Right renal pelvis (tissue), 4 donors: ENCODE data around the gene SLC17A5. TPM values are rescaled to one million over a fixed set of nuclear protein-coding genes. Genes with fewer than 3 reads are reported as not detected.
"Not testable (repeated sequence)": the region's sequence is repeated elsewhere in the genome, so short reads cannot be mapped to it uniquely, and the experiment has no call there.

Source experiments
- DNase-seq, 4 donors: peaks; one replicate each; pipeline ENCODE4 v3.0.0-alpha.2; 2013; ENCODE audit warnings: low read depth in 4 of 4, low spot score in 3 of 4, missing footprints in 1 of 4
- polyA plus RNA-seq, 4 donors: library from polyadenylated mRNA; unstranded; fragments of 120-200 nt; gene quantifications; one replicate each; pipeline ENCODE4 v1.2.1, GENCODE V29; 2013; ENCODE audit not compliant: insufficient read length in 4 of 4

The SLC17A5 gene, protein sequence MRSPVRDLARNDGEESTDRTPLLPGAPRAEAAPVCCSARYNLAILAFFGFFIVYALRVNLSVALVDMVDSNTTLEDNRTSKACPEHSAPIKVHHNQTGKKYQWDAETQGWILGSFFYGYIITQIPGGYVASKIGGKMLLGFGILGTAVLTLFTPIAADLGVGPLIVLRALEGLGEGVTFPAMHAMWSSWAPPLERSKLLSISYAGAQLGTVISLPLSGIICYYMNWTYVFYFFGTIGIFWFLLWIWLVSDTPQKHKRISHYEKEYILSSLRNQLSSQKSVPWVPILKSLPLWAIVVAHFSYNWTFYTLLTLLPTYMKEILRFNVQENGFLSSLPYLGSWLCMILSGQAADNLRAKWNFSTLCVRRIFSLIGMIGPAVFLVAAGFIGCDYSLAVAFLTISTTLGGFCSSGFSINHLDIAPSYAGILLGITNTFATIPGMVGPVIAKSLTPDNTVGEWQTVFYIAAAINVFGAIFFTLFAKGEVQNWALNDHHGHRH
- polyA plus RNA-seq, result 10 to 100 TPM; 18.4 to 23.5 (median 21.0) TPM

DNA sequence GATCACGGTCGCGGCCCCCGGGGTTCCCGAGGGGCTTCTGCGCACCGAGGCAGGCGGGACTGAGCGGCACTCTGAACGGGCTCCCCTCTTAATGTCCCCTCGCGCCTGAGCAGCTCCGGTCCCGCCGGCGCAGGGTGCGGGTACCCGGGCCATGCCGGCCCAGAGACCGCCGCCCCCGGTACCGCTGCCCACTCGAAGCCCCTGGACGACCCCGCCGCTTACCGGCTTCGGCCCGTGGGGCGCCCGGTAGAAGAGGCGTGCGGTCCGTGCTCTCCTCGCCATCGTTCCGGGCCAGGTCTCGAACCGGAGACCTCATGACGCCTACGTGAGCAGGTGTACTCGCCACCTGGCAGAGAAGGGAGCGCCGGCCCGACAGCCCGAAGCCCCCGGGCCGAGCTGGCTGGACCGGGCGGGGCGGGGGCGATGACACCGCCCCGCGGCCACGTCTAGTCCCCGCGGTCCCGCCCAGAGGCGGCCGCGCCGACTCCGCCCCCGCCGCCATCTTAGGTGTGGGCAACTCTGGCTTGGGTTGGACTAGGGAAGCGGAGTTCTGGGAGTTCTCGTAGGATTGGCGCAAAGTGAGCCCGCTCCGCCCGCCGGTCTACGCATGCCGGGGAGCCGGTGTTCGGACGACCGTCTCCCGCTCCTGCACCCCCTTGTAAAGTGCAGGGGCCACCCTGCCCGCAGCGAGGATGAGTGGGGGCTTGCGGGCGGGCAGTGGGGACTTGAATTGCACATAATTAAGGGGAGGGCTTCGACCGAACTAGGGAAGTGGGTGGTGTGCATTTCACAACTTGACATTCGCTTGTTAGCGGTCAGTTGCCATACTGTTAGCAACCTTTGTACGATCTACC, at the start of gene SLC17A5:
TSS of gene SLC17A5 (minus strand) at position 422 of the 854 bp plus-strand sequence. CDS start at position 316, 106 bp downstream.
- DNase-seq, result peak; percentile 81 to 88 (median 86)

DNA sequence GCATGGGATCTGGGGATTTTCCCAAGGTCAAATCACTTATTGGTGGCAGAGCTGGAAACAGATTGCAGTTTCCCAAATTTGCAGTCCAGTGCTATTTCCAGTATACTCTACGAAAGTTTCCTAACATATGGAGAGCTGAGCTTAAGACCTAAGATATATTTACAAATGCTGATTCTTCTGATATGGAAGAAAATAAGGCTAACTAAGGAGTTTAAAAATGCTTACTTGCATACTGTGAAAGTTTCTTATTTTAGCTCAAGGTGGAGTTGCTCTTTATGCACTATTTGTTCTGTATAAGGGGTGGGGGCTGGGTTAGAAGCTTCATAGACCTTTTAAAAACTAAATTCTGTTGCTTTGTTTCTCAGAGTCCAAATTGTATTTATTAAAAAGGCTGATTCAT, 49.7 kb upstream of the SLC17A5 start:
- no peak for DNase-seq

DNA sequence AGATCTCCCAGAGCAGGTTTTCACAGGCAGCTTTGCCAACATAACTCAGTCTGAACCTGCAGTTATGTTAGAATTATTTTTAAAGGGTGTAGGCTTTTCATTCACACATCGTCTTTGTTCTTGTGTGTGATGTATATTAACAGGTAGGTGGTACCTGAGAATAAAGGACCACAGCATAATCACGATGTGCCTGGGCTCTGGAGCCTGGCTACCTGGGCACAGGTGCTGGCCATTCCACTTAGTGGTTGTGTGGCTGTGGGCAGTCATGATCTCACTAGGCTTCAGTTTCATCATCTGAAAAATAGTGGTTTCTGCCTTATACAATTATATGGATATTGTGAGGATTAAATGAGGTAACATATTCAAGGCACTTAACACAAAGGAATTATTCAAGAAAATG, 48.7 kb upstream of the SLC17A5 start:
- no peak for DNase-seq

DNA sequence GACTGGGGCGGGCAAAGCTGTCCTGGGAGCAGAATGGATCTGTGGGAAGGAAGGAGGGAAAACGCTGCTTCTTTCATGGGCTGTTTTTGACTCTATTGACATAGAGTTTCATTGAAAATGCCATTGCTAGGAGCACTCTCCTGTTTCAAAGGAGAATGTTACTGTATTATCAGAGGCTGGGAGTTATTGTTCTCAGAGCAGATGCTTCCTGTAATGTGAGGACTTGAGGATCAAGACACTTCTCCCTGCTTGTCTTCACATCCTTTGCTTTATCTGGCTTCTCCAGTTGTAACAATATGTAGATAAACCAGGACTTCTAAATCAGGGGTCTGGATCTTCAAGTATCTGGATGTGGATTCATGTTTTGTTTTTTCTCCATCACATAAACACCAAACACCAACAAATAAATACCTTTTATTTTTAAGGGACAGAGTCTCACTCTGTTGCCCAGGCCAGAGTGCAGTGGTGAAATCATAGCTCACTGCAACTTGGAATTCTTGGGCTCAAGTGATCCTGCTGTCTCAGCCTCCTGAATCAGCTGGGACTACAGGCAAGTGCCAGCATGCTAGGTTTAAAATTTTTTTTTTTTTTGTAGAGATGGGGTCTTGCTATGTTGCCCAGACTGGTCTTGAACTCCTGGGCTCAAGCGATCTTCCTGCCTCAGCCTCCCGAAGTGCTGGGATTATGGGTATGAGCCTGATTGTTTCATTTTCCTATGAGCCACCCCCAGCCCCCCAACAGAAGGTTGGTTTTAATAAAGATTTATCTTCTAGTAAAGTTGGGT, 46.1 kb upstream of the SLC17A5 start:
- DNase-seq, result no peak

DNA sequence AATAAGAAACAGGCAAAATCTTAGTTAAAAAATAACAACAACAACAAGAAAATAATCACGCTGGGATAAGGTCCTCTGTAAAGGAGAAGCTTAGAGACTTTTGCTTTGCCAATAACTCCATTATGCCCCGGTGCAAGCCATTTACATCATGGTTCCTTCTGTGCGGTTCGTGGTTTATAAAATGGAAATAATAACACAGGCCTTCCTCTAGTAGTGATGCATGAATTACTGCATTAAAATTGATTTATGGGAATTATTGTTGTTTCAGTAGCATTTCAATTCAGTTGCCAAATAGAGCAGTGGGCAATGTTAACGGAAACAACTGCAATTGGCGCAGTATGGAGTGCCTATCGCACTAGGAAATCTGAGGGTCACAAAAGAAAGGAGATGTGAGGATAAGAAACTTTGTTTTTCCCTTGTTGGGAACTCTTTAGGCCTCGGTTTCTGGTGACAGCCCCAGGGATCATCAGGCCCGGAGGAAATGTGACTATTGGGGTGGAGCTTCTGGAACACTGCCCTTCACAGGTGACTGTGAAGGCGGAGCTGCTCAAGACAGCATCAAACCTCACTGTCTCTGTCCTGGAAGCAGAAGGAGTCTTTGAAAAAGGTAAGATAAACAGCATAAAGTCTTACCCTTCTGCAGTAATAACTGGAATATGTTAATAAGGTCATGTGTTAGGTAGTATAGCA, 43.3 kb upstream of the SLC17A5 start:
- no peak for DNase-seq

DNA sequence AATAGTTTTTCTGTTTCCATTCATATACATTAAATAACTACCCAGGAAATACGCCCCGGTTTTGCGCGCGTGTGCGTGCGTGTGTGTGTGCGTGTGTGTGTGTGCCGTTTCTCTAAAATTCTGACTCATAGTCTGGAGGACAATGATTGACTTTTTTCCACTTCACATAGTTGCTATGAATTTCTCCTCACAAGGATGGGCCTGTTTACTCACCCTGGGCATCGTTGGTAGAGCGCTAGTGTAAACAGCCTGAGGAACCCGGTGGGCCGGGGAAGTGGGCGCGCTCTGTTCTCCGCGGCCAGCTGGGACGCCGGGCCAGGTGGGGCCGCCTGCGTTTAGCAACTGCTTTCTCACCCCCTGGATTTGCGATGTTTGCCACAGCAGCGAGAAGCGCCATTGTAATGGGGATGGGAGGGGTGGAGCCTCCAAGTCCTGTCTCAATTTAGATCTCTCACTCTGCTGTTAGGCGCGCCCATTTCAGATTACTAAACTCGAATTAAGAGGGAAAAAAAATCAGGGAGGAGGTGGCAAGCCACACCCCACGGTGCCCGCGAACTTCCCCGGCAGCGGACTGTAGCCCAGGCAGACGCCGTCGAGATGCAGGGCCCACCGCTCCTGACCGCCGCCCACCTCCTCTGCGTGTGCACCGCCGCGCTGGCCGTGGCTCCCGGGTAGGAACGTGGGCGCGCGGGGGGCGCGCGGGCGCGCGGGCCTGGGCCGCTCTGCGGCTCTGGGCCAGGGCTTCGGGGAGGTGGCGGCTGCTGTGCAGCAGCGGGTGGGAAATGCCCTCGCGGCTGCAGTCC, 42.0 kb upstream of the SLC17A5 start, which contains the start of gene CD109:
TSS of gene CD109 (plus strand) at position 585 of the 803 bp plus-strand sequence. CDS start at position 598, 13 bp downstream.
- DNase-seq, result peak in 3 of 4 donors; percentile 24 to 45 (median 34)

DNA sequence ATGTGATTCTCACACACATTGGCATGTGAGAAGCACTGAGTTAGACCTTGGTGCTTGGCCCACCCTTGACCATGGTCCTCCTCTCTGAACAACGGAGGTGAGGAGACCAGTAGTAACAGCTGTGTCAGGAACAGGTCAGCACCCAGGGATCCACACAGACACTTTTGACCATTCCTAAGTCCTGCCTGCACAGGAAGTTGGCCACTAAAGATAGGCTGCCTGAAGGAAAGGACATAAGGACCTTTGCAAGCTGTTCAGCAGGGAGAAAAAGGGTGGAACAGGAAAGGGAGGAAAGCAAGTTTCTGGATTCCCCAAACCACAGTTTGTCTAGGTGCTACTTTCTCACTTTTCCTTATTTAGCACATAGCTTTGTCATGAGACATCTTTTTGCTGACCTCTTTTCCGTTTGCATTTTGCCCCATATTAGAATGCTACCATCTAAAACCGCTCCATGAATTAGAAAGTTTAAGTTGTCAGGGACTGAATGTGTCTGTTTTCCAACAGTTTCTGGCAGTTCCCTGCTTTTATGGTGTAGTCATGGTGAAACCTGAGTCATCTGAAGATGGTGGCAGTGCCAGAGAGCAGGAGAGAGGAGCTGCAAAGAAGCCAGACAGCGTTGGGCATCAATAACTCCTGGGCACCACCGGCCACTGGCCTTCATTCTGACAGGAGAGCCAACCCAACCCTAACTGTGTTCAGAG, 41.1 kb upstream of the SLC17A5 start:
- DNase-seq, result no peak

DNA sequence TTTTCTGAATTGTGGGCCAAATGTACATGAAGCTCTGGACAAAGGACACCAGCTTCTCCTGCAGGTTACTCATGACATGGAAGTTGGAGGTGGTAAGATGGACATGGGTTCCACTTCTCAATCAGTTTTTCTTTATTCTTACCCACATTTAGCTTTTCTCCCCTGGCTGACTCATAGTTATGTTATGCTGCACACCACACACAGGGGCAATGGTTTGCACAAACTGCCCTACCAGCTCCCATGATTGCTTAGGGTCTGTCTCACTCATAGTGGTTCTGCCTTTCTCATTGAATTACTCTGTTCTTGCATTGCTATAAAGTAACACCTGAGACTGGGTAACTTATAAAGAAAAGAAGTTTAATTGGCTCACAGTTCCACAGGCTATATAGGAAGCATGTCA, 37.7 kb upstream of the SLC17A5 start:
- no peak for DNase-seq

DNA sequence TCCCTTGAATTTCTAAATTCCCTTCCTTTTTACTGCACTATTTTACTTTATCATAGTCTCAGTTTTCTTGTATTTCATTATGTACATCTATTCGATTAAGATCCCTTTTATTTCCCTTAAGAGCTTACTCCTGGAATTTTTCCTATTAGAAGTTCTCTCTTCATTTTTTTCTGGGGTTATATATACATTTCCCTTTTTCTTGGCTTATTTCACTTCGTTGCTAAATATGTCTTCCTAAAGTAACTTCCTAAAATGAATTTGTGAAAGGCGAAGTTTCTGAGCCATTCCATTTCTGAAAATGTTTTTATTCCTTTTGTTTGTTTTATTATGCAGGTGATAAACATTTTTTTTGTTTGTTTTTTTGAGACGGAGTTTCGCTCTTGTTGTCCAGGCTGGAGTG, 36.3 kb upstream of the SLC17A5 start:
- no peak for DNase-seq

DNA sequence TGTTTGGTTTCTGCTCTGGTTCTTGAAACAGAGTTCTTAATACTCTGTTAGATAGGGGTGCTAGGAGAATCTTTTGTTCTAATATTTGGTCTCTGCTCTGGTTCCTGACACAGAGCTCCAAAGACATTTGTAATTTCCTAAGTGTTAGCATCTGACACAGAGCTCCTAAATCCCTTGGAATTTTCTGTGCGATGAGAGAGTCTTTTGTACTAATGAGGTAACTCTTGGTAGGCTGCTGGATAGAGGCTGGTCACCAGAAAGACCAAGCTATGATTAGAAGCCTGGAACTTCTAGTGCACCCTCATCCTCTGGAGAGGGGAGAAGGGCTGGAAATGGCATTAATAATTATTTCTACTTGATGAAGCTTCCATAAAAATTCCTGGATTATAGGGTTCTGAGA, 34.6 kb upstream of the SLC17A5 start:
- DNase-seq, result no peak

DNA sequence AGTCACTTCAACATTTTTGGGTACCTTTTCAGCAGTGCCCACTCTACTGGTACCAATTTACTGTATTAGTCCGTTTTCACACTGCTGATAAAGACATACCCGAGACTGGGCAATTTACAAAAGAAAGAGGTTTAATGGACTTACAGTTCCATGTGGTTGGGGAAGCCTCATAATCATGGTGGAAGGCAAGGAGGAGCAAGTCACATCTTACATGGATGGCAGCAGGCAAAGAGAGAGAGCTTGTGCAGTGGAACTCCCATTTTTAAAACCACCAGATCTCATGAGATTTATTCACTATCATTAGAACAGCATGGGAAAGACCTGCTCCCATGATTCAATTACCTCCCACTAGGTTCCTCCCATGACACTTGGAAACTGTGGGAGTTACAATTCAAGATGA, 29.8 kb upstream of the SLC17A5 start:
- not testable (repeated sequence) for DNase-seq

DNA sequence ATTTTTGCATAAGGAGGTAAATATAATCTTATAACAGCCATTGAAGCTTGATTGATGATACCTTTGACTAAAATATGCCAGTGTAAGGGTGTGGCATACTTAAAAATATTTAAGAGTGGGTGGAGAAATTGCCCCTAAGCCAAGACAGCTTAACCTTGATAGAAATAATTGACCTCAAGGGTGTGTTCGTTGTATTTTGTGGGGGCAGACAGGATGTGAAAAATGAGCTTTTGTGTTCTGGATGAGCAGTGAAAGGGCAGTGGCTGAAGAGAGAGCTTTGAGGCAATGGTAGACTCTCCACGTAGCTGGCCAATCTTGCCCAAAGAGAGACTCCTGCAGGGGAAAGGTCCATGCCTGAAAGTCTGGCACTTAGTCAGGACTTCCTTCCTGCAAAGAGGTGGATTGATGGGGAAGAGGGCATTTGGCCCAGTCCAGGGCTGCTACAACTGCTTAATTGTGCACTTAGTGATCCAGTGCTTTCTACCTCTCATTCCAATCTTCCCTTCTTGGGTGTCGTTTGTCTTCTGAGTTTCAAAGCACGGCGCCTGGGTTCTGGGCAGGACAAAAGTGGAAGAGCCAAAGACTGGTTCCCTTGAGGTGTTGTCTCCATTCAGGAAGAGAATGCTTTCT, 26.6 kb upstream of the SLC17A5 start:
- DNase-seq, result no peak

DNA sequence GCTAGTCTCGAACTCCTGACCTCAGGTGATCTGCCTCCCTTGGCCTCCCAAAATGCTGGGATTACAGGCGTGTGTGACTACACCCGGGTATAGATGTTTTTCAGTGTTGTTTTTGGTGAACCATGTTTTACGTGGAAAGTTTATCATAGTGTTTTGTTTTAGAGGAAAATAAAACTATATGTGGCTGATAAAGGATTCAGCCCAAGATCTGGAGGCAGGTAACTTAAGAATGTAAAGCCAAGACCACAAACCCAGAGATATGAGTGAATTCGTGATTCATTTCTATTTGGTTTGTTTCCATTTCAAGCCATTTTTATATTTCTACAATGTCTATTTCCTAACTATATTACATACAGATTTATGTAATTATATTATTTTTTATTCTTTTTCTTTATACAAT, 26.1 kb upstream of the SLC17A5 start:
- DNase-seq, result not testable (repeated sequence)

DNA sequence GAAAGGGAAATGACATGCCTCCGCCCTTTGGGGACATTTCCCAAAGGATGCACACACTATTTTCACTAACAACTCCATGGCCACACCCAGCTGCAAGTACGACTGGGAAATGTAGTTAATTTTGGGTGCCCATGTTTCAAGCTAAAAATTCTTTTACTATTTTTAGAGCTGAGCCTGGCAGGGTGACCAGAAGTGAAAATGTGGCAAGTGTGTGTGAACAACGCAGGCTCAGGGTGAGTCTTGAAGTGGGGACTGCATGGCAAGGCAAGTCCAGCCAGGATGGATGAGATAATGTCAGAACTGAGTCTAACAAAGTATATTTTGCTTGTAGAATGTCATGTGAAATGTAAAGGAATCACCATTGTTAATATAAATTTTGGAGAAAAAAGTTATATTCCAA, 25.2 kb upstream of the SLC17A5 start:
- DNase-seq, result no peak

DNA sequence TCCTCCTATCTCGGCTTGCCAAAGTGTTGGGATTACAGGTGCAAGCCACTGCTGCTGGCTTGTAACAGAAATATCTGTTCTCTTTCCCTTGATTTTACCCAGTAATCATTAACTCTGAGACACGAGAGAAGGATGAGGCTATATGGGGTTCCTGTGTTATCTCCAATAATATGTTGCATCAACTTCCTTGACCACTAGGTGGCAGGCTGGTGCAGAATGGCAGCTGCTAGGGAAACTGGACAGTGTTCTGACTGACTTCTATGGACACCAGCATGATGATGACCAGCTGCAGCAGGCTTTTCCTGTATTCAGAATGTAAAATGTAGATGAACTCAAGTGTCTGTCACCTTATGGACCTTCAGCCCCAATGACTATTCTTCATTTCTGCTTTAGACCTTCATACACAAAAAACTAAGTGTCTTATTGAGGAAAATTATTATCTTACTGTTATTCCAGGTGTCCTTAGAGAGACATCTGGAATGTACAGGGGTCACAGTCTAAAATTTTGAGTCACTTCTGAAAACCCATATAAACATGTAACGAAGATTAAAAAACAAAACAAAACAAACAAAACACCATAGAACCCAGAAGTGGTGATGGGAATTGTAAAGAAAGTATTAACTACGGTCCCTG, 21.8 kb upstream of the SLC17A5 start:
- DNase-seq, result peak in 3 of 4 donors; percentile 68 to 71 (median 69)

DNA sequence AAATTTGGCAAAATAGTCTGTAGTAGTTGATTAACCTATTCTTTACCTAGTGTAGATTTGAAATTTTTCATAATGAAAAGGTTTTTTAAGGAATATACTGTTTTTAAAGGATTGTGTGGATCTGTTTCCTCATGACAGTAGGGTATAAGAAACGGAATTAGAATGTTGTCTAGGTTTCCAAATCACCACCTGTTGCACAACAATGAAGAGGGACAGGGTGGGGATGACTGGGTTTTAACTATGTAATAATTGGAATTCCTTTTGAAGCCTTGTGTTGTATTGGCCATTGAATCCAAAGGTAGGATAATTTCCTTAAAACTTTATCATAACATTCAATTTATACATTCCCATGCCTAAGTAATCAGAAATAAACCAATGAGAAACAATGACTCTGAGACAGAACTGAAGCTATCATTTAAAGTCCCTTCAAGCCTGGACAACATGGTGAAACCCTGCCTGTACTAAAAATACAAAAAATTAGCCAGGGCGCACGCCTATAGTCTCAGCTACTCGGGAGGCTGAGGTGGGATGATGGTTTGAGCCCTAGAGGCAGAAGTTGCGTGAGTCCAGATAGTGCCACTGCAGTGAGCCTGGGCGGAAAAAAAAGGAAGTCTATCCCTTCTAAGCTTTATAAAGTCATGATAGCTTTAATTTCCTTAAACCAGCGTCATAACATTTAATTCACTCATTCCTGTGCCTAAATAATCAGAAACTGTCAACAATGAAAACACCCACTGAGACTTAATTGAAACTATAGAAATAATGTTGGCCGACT, 18.3 kb upstream of the SLC17A5 start:
- no peak for DNase-seq

DNA sequence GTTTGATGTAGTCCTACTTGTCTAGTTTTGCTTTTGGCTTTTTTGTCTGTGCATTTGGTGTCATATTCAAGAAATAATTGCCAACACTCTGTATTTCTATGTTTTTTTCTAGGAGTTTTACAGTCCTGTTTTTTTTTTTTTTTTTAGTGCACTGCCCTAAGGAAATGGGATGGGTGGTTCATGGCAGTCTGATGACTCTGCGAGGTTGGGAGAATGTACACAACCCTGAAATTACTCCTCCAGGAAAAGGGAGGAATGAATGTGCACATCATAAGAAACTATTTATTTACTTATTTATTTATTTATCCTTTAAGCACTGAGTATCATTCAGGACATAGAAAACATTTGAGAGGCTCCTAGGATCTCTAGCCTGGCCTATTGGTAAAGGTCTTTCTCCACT, 15.2 kb upstream of the SLC17A5 start:
- DNase-seq, result no peak
